HG03097 (cell line): ENCODE measurements around the gene DUSP23.
A peak's percentile ranks its signal among the peaks of the same experiment; 100 is the strongest.

Experiments used
- ATAC-seq: cut with Tn5 transposase; IDR thresholded peaks from one replicate; pipeline ENCODE4 v1.9.1; 2021; ENCODE audit not compliant: unreplicated experiment, low FRiP score

Gene DUSP23

GRCh38 chr1:159780583-159781582 lies at the start of gene DUSP23:
Gene DUSP23 (plus strand): TSS chr1:159780962. CDS start chr1:159781101, 139 bp downstream.
- peak; percentile 97 for ATAC-seq

GRCh38 chr1:159737238-159737916 lies 43.4 kb upstream of the DUSP23 start:
- no peak for ATAC-seq

GRCh38 chr1:159743651-159744410 lies 36.9 kb upstream of the DUSP23 start:
- no peak for ATAC-seq

GRCh38 chr1:159746666-159747065 lies 34.1 kb upstream of the DUSP23 start:
- ATAC-seq = no peak

- ATAC-seq = no peak
These were observed 32.4 kb upstream of the DUSP23 start for GRCh38 chr1:159748370-159748769.

GRCh38 chr1:159749630-159750029 lies 31.1 kb upstream of the DUSP23 start:
- no peak for ATAC-seq

- ATAC-seq = no peak
These were observed 30.1 kb upstream of the DUSP23 start for GRCh38 chr1:159750621-159751020.

GRCh38 chr1:159751031-159751430 lies 29.7 kb upstream of the DUSP23 start:
- ATAC-seq = no peak

- ATAC-seq = no peak
These were observed 28.6 kb upstream of the DUSP23 start for GRCh38 chr1:159752135-159752580.

- ATAC-seq = no peak
These were observed 27.4 kb upstream of the DUSP23 start for GRCh38 chr1:159753386-159753785.

- ATAC-seq = no peak
These were observed 25.2 kb upstream of the DUSP23 start for GRCh38 chr1:159755451-159756007.

- no peak for ATAC-seq
These were observed 24.4 kb upstream of the DUSP23 start for GRCh38 chr1:159756397-159756796.

- no peak for ATAC-seq
These were observed 17.1 kb upstream of the DUSP23 start for GRCh38 chr1:159763686-159764085.

- no peak for ATAC-seq
These were observed 15.0 kb upstream of the DUSP23 start for GRCh38 chr1:159765806-159766205.

GRCh38 chr1:159771127-159771895 lies 9.5 kb upstream of the DUSP23 start:
- ATAC-seq = no peak

GRCh38 chr1:159774465-159774864 lies 6.3 kb upstream of the DUSP23 start:
- ATAC-seq = no peak

- no peak for ATAC-seq
These were observed 5.0 kb upstream of the DUSP23 start for GRCh38 chr1:159775716-159776115.

GRCh38 chr1:159778266-159778665 lies 2.5 kb upstream of the DUSP23 start:
- no peak for ATAC-seq

GRCh38 chr1:159779403-159779851 lies 1.3 kb upstream of the DUSP23 start:
- no peak for ATAC-seq

- ATAC-seq = no peak
These were observed 1.2 kb downstream of the DUSP23 start for GRCh38 chr1:159781992-159782391.
